22Rv1 (cell line): ENCODE data around the gene ZDBF2.

Source experiments
- H3K27ac ChIP-seq: fragments of 450-650 bp; 2 replicates; pipeline ENCODE4 v1.5.1; 2017
- ZFX ChIP-seq: fragments of 450-650 bp; IDR thresholded peaks from 2 replicates; pipeline ENCODE4 v1.6.1; 2017; ENCODE audit warnings: antibody characterized with exemption, borderline replicate concordance
- TF ChIP-seq, protein P1 (sequence below): fragments of 450-650 bp; IDR thresholded peaks from 2 replicates; pipeline ENCODE4 v1.5.1; 2017; ENCODE audit warnings: mild to moderate bottlenecking

Gene ZDBF2

DNA sequence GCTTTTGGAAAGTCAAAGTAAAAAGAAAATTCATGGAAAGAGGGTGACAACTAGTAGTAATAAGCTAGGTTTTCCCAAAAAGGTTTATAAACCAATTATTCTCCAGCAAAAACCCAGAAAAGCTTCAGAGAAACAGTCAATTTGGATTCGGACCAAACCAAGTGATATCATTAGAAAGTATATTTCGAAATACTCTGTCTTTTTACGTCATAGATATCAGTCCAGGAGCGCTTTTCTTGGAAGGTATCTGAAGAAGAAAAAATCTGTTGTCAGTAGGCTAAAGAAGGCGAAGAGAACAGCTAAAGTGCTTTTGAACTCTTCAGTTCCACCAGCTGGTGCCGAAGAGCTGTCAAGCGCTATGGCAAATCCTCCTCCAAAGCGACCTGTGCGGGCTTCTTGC is 36.6 kb downstream of the ZDBF2 start:
- no peak overlapping the region for H3K27ac ChIP-seq
- TF ChIP-seq, protein P1, sequence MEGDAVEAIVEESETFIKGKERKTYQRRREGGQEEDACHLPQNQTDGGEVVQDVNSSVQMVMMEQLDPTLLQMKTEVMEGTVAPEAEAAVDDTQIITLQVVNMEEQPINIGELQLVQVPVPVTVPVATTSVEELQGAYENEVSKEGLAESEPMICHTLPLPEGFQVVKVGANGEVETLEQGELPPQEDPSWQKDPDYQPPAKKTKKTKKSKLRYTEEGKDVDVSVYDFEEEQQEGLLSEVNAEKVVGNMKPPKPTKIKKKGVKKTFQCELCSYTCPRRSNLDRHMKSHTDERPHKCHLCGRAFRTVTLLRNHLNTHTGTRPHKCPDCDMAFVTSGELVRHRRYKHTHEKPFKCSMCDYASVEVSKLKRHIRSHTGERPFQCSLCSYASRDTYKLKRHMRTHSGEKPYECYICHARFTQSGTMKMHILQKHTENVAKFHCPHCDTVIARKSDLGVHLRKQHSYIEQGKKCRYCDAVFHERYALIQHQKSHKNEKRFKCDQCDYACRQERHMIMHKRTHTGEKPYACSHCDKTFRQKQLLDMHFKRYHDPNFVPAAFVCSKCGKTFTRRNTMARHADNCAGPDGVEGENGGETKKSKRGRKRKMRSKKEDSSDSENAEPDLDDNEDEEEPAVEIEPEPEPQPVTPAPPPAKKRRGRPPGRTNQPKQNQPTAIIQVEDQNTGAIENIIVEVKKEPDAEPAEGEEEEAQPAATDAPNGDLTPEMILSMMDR, result no peak
- TF ChIP-seq ZFX, result no peak

DNA sequence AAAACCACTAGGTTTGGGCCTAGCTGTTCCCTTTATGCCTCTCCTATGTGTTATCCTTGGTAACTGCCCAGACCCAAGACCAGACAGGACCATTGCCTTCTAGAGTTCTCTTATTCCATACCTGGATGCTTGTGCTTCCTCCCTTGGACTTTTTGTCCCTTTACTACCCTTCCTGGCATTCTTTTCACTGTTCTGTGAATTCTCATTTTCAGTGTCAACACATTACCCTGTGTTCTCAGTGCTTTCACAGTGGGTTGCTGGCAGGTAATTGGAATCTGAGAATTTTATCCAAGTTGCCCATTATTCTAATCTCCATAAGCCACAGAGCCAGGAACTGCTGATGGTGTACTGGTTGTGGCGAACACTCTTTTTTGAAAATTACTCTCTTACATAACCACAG is 41.7 kb downstream of the ZDBF2 start:
- no peak overlapping the region for H3K27ac ChIP-seq
- TF ChIP-seq ZFX, result no peak
- TF ChIP-seq, protein P1, result no peak

DNA sequence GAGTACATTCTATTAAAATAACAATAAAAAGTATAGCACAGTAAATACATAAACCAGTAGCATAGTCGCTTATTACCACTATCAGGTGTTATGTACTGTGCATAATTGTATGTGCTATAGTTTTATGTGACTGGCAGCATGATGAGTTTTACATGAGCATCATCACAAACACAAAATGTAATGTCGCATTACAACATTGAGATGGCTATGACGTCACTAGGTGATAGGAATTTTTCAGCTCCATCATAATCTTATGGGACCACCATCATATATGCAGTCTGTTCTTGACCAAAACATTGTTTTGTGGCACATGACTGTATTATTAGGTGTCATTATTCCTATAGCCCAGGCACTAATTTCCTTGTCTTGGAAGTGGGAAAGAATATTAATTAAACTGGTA is 48.6 kb downstream of the ZDBF2 start:
- no peak for TF ChIP-seq ZFX
- TF ChIP-seq, protein P1, result no peak
- no peak overlapping the region for H3K27ac ChIP-seq

DNA sequence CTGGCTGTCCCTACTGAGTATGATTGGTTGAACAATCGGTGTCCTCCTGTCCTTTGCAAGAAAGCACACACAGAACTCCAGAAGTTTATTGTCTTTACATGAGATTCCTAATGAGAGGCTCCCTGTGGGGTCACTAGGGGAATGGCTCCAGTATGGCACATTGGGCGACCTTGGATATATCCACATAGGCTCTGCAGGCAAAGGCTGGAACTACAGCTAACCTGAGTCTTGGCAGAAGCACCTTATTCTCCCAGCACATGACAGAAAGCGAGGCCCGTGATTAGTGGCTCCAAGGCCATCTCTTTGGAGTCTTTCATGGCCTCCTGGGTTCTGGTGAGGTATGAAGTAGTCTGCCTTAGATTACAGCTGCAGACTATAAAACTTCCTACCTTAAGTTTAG is 49.0 kb downstream of the ZDBF2 start:
- H3K27ac ChIP-seq, result no peak overlapping the region
- no peak for TF ChIP-seq ZFX
- TF ChIP-seq, protein P1, result no peak

DNA sequence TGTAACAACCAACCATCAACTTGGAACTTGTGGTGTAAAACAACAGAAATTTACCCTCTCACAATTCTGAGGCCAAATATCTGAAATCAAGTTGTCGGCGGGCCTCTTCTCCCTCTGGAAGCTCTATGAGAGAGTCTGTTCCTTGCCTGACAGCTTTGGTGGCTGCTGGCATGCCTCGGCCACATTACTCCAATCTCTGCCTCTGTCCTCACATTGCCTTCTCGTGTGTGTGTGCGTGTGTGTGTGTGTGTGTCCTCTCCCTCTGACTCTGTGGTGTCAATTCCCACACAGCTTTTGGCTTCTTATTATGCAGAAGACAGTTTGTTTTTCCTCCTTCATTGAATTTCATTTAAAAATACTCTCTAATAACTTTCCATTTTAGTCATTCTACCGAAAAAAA is 50.4 kb downstream of the ZDBF2 start:
- no peak overlapping the region for H3K27ac ChIP-seq
- TF ChIP-seq ZFX, result no peak
- TF ChIP-seq, protein P1, result no peak

DNA sequence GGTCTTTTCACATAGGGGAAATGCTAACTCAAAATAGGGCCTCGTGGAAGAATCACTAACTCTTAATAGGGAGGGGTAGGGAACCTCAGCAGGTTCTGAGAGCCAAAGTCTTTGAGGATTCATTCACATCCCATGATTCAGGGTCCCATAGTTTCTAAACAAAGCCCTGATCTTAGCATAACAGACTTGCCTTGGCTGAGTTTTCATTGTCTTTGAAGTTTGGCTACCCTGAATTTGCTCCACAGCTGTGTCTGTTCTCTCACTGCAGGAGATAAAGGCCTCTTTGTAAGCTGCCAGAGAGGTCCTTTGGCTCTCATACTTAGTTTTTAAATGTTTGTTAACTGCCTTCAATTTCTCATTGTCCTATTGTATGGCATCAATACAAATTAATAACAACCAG is 54.5 kb downstream of the ZDBF2 start:
- no peak for TF ChIP-seq ZFX
- TF ChIP-seq, protein P1, result no peak
- H3K27ac ChIP-seq, result no peak overlapping the region

DNA sequence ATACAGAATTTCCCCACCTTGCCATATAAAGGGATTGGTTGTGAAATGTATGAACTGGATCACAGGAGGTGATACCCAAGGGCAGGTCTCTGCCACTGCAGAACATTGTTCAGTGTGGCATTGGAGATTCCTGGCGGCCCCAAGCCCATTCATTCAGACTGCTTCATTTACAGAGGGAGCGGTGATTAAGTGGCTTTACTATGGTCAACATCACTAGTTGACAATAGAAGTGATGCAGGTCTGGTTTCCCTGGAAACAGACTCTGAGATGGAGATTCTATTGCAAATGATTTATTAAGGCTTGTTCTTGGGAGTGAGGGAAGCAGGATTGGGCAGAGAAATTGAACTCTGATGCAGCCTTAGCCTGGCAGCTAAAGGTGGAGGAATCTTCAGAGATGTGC is 62.4 kb downstream of the ZDBF2 start:
- H3K27ac ChIP-seq, result no peak overlapping the region
- TF ChIP-seq, protein P1, result no peak
- TF ChIP-seq ZFX, result no peak
